Nephron (organoid): ENCODE results near the gene PDS5B.
"Not testable (repeated sequence)": the region's sequence is repeated elsewhere in the genome, so short reads cannot be mapped to it uniquely, and the experiment has no call there.

ENCODE experiments used
- H3K27ac Mint-ChIP-seq, 3 experiments: 2 replicates each; pipeline ENCODE4 v1.8.0; 2020; ENCODE audit warnings: mixed read lengths in 3 of 3, mild to moderate bottlenecking in 2 of 3, moderate library complexity in 1 of 3
- H3K27me3 Mint-ChIP-seq: 2 replicates; pipeline ENCODE4 v1.8.0; 2021; ENCODE audit warnings: low read depth, mild to moderate bottlenecking, moderate library complexity, mixed read lengths
- H3K36me3 Mint-ChIP-seq: 2 replicates; pipeline ENCODE4 v1.8.0; 2020; ENCODE audit warnings: low read depth, mixed read lengths
- H3K4me1 Mint-ChIP-seq: 2 replicates; pipeline ENCODE4 v1.8.0; 2020; ENCODE audit warnings: mixed read lengths
- H3K4me3 Mint-ChIP-seq, 3 experiments: 2 replicates each; pipeline ENCODE4 v1.8.0; 2020; ENCODE audit warnings: mild to moderate bottlenecking in 3 of 3, mixed read lengths in 3 of 3, moderate library complexity in 2 of 3
- H3K9me3 Mint-ChIP-seq: 2 replicates; pipeline ENCODE4 v1.8.0; 2020; ENCODE audit warnings: mixed read lengths
- CTCF ChIP-seq, 3 experiments: fragments of 200-600 bp; sonication (generic); IDR thresholded peaks; one replicate each; pipeline ENCODE4 v1.5.0; 2021; ENCODE audit warnings: antibody characterized with exemption in 3 of 3; ENCODE audit not compliant: unreplicated experiment in 3 of 3

PDS5B gene

GRCh38 chr13:32682130-32682529 lies 95.9 kb downstream of the PDS5B start:
- Mint-ChIP-seq H3K4me1 (no peaks in the 10 kb centered on the region), H3K27me3 (no peaks in the 10 kb centered on the region), H3K9me3 (no peaks in the 10 kb centered on the region), H3K4me3 (no peak overlapping the region), H3K27ac (no peak overlapping the region), H3K36me3 (peaks cover 72% of the 10 kb centered on the region)
- no peak for TF ChIP-seq CTCF (IDR thresholded peaks at IDR 0.05; ENCODE audit: unreplicated experiment in 3 of 3)

- H3K4me3 Mint-ChIP-seq = no peak overlapping the region
- H3K4me1 Mint-ChIP-seq = no peaks in the 10 kb centered on the region
- H3K9me3 Mint-ChIP-seq = no peaks in the 10 kb centered on the region
- H3K36me3 Mint-ChIP-seq = peaks cover 71% of the 10 kb centered on the region
- H3K27me3 Mint-ChIP-seq = no peaks in the 10 kb centered on the region
- H3K27ac Mint-ChIP-seq = no peak overlapping the region
- no peak for TF ChIP-seq CTCF (IDR thresholded peaks at IDR 0.05; ENCODE audit: unreplicated experiment in 3 of 3)
Observed at GRCh38 chr13:32682740-32683139, 96.5 kb downstream of the PDS5B start.

- H3K27me3 Mint-ChIP-seq = no peaks in the 10 kb centered on the region
- no peaks in the 10 kb centered on the region for H3K9me3 Mint-ChIP-seq
- H3K27ac Mint-ChIP-seq = no peak overlapping the region
Observed at GRCh38 chr13:32687275-32687674, 101.0 kb downstream of the PDS5B start.

GRCh38 chr13:32695602-32696250 lies 109.5 kb downstream of the PDS5B start:
- H3K4me1 Mint-ChIP-seq = peaks cover 22% of the 10 kb centered on the region
- peak overlapping the region; percentile 87 to 90 (median 90) for H3K27ac Mint-ChIP-seq
- H3K27me3 Mint-ChIP-seq = no peaks in the 10 kb centered on the region
- peaks cover 39% of the 10 kb centered on the region for H3K36me3 Mint-ChIP-seq
- no peaks in the 10 kb centered on the region for H3K9me3 Mint-ChIP-seq
- H3K4me3 Mint-ChIP-seq = no peak overlapping the region
- no peak for TF ChIP-seq CTCF (IDR thresholded peaks at IDR 0.05; ENCODE audit: unreplicated experiment in 3 of 3)

More at GRCh38 chr13:32687275-32687674, 101.0 kb downstream of the PDS5B start:
- H3K4me1 Mint-ChIP-seq = no peaks in the 10 kb centered on the region
- peaks cover 42% of the 10 kb centered on the region for H3K36me3 Mint-ChIP-seq
- no peak overlapping the region for H3K4me3 Mint-ChIP-seq
- no peak for TF ChIP-seq CTCF (IDR thresholded peaks at IDR 0.05; ENCODE audit: unreplicated experiment in 3 of 3)

GRCh38 chr13:32707471-32707870 lies 121.2 kb downstream of the PDS5B start:
- TF ChIP-seq CTCF (IDR thresholded peaks at IDR 0.05; ENCODE audit: unreplicated experiment in 3 of 3) = no peak
- Mint-ChIP-seq H3K4me3 (no peak overlapping the region), H3K36me3 (peaks cover 65% of the 10 kb centered on the region), H3K4me1 (no peaks in the 10 kb centered on the region), H3K27ac (no peak overlapping the region), H3K9me3 (peaks cover 10% of the 10 kb centered on the region), H3K27me3 (no peaks in the 10 kb centered on the region)

GRCh38 chr13:32713397-32713796 lies 127.1 kb downstream of the PDS5B start:
- H3K4me3 Mint-ChIP-seq = no peak overlapping the region

GRCh38 chr13:32716201-32716600 lies 129.9 kb downstream of the PDS5B start:
- Mint-ChIP-seq H3K9me3 (peaks cover 49% of the 10 kb centered on the region), H3K36me3 (peaks cover 86% of the 10 kb centered on the region)
- not testable (repeated sequence) for H3K27me3 Mint-ChIP-seq, H3K4me3 Mint-ChIP-seq, H3K4me1 Mint-ChIP-seq, H3K27ac Mint-ChIP-seq

More at GRCh38 chr13:32713397-32713796, 127.1 kb downstream of the PDS5B start:
- H3K27me3 Mint-ChIP-seq = no peaks in the 10 kb centered on the region
- no peak for TF ChIP-seq CTCF (IDR thresholded peaks at IDR 0.05; ENCODE audit: unreplicated experiment in 3 of 3)
- H3K27ac Mint-ChIP-seq = no peak overlapping the region
- H3K9me3 Mint-ChIP-seq = peaks cover 39% of the 10 kb centered on the region
- H3K4me1 Mint-ChIP-seq = no peaks in the 10 kb centered on the region
- peaks cover 75% of the 10 kb centered on the region for H3K36me3 Mint-ChIP-seq
